WERI-Rb-1 (cell line): ENCODE measurements around the gene NRP2.

Experiments used
- DNase-seq: peaks from one replicate; pipeline ENCODE4 v3.0.0-alpha.2; 2020
- H3K27ac ChIP-seq: fragments of 250-450 bp; sonication (Bioruptor Pico); 2 replicates; pipeline ENCODE4 v1.5.1; 2020; ENCODE audit warnings: mild to moderate bottlenecking, moderate library complexity
- H3K27me3 ChIP-seq: fragments of 250-450 bp; sonication (Bioruptor Pico); 2 replicates; pipeline ENCODE4 v1.5.1; 2021; ENCODE audit warnings: mild to moderate bottlenecking, low read depth, moderate library complexity; ENCODE audit not compliant: insufficient read depth, severe bottlenecking
- H3K36me3 ChIP-seq: fragments of 250-450 bp; sonication (Bioruptor Pico); 2 replicates; pipeline ENCODE4 v1.5.1; 2020; ENCODE audit warnings: mild to moderate bottlenecking, moderate library complexity
- H3K4me3 ChIP-seq: 2 replicates; pipeline ENCODE4 v1.5.1; 2011; ENCODE audit warnings: low read depth, mild to moderate bottlenecking, control low read depth, low read length
- H3K9me3 ChIP-seq: fragments of 250-450 bp; sonication (Bioruptor Pico); 2 replicates; pipeline ENCODE4 v1.5.1; 2021; ENCODE audit warnings: mild to moderate bottlenecking, moderate library complexity; ENCODE audit not compliant: severe bottlenecking
- CTCF ChIP-seq: IDR thresholded peaks from 2 replicates; pipeline ENCODE4 v1.5.1; 2011; ENCODE audit warnings: low read depth, mild to moderate bottlenecking, control low read depth, inconsistent platforms, low read length

The NRP2 gene

GRCh38 chr2:205797866-205798265 lies 115.6 kb downstream of the NRP2 start:
- no peak for DNase-seq
- no peak for TF ChIP-seq CTCF

GRCh38 chr2:205800224-205800623 lies 117.9 kb downstream of the NRP2 start:
- no peak for DNase-seq
- H3K27ac ChIP-seq: no peak overlapping the region
- no peak for TF ChIP-seq CTCF
- H3K9me3 ChIP-seq: peaks cover 3% of the 10 kb centered on the region
- no peaks in the 10 kb centered on the region for H3K27me3 ChIP-seq
- no peak overlapping the region for H3K4me3 ChIP-seq
- no peaks in the 10 kb centered on the region for H3K36me3 ChIP-seq

More at GRCh38 chr2:205797866-205798265, 115.6 kb downstream of the NRP2 start:
- Histone ChIP-seq H3K36me3 (peaks cover 5% of the 10 kb centered on the region), H3K27ac (no peak overlapping the region), H3K27me3 (no peaks in the 10 kb centered on the region), H3K4me3 (no peak overlapping the region), H3K9me3 (peaks cover 3% of the 10 kb centered on the region)

GRCh38 chr2:205800773-205801172 lies 118.5 kb downstream of the NRP2 start:
- no peaks in the 10 kb centered on the region for H3K36me3 ChIP-seq
- H3K9me3 ChIP-seq: peaks cover 3% of the 10 kb centered on the region
- TF ChIP-seq CTCF: no peak
- H3K27ac ChIP-seq: no peak overlapping the region
- H3K27me3 ChIP-seq: no peaks in the 10 kb centered on the region
- H3K4me3 ChIP-seq: no peak overlapping the region
- DNase-seq: no peak

GRCh38 chr2:205802065-205802464 lies 119.8 kb downstream of the NRP2 start:
- H3K27ac ChIP-seq: no peak overlapping the region
- no peak for TF ChIP-seq CTCF
- H3K4me3 ChIP-seq: no peak overlapping the region
- H3K36me3 ChIP-seq: no peaks in the 10 kb centered on the region
- peaks cover 3% of the 10 kb centered on the region for H3K9me3 ChIP-seq
- H3K27me3 ChIP-seq: no peaks in the 10 kb centered on the region
- DNase-seq: no peak

GRCh38 chr2:205802941-205803340 lies 120.6 kb downstream of the NRP2 start:
- Histone ChIP-seq H3K36me3 (no peaks in the 10 kb centered on the region), H3K27ac (no peak overlapping the region), H3K27me3 (no peaks in the 10 kb centered on the region), H3K9me3 (peaks cover 3% of the 10 kb centered on the region), H3K4me3 (no peak overlapping the region)
- no peak for TF ChIP-seq CTCF
- DNase-seq: no peak

DNA sequence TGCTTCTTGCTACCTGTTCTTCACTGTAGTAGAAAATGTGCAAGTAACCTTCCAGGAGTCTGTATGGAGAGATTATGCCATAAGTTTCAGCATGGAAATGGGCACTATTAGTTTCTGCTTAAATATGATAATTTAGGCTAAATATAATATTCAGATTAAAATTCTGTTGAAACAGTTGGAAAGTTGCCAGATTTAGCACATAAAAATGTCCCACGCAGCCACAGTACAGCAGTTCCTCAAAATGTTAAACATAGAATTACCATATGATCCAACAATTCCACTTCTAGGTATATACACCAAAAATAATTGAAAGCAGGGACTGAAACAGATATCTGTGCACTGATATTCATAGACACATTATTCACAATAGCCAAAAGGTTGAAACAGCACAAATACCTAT lies 121.2 kb downstream of the NRP2 start:
- Histone ChIP-seq H3K27me3 (no peaks in the 10 kb centered on the region), H3K9me3 (no peaks in the 10 kb centered on the region), H3K4me3 (no peak overlapping the region), H3K27ac (no peak overlapping the region), H3K36me3 (no peaks in the 10 kb centered on the region)
- DNase-seq: no peak
- TF ChIP-seq CTCF: no peak
